GM12891 (cell line): ENCODE data around the gene NT5C3A.
"Not testable (repeated sequence)": the region's sequence is repeated elsewhere in the genome, so short reads cannot be mapped to it uniquely, and the experiment has no call there.

Source experiments
- PAX5 ChIP-seq: IDR thresholded peaks from 2 replicates; pipeline ENCODE4 v1.6.1; 2011; ENCODE audit warnings: low read length, moderate library complexity, mild to moderate bottlenecking; ENCODE audit not compliant: insufficient read depth, severe bottlenecking
- POLR2A ChIP-seq: IDR thresholded peaks from 2 replicates; pipeline ENCODE4 v1.6.1; 2011; ENCODE audit warnings: low read depth, low read length, control low read depth
- POLR2AphosphoS5 ChIP-seq: IDR thresholded peaks from 2 replicates; pipeline ENCODE4 v1.6.1; 2011; ENCODE audit warnings: low read depth, low read length, control low read depth
- POU2F2 ChIP-seq: IDR thresholded peaks from 2 replicates; pipeline ENCODE4 v1.6.1; 2011; ENCODE audit warnings: low read depth, mild to moderate bottlenecking, control low read depth, low read length, moderate library complexity
- SPI1 ChIP-seq: IDR thresholded peaks from 2 replicates; pipeline ENCODE4 v1.6.1; 2011; ENCODE audit warnings: low read depth, low read length, control low read depth
- TAF1 ChIP-seq: IDR thresholded peaks from 2 replicates; pipeline ENCODE4 v1.6.1; 2011; ENCODE audit warnings: low read depth, low read length, control low read depth

GRCh38 chr7:32991068-32991585, 71.4 kb downstream of the NT5C3A start:
- TF ChIP-seq POLR2A, POLR2AphosphoS5, TAF1, SPI1, PAX5, POU2F2: not testable (repeated sequence)
